Measurements from ENCODE around the gene PIGH.
"Not testable (repeated sequence)": the region's sequence is repeated elsewhere in the genome, so short reads cannot be mapped to it uniquely, and the experiment has no call there.

PIGH gene

DNA sequence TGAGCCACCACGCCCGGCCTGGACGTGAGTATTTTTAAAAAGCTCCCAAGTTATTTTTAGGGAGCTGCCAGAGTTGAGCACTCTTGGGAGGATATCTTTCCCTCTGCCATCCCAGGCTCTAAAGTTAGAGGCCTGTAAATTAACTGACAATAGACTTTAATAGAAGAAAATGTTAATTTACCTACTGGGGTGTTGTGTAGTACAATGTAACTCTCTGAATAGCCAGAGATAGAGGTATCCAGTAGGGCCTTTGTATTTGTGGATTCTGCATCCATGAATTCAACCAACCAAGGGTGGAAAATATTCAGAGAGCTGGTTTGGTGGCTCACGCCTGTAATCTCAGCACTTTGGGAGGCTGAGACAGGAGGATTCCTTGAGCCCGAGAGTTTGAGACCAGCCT is 7.6 kb upstream of the PIGH start:
- no peak for DNase-seq

DNA sequence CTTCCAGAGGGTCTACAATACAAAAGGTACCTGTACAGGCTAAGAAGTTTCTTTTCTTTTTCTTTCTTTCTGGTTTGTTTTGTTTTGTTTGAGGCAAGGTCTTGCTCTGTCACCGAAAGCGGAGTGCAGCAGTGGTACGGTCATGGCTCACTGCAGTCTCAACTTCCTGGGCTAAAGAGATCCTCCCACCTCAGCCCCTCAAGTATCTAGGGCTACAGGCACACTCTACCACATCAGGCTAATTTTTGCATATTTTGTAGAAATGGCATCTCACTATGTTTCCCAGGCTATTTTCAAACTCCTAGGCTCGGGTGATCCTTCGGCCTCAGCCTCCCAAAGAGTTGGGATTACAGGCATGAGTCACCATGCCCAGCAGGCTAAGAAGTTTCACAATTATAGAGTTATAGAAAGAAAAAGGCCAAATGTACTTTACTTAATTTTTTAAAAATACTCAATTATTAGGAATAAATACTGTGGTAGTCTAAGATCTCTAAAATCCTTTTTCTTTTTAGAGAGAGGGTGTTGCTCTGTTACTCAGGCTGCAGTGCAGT is 3.0 kb upstream of the PIGH start:
- DNase-seq: no peak

DNA sequence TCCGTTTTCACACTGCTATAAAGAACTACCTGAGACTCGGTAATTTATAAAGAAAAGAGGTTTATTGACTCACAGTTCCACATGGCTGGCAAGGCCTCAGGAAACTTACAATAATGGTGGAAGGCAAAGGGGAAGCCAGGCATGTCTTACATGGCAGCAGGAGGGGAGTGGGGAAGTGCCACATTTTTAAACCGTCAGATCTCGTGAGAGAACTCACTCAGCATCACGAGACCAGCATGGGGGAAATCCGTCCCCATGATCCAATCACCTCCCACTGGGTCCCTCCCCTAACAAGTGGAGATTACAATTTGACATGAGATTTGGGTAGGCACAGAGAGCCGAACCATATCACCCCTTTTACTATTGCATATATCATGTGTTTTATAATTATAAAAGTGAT is 2.0 kb upstream of the PIGH start:
- DNase-seq: no peak

DNA sequence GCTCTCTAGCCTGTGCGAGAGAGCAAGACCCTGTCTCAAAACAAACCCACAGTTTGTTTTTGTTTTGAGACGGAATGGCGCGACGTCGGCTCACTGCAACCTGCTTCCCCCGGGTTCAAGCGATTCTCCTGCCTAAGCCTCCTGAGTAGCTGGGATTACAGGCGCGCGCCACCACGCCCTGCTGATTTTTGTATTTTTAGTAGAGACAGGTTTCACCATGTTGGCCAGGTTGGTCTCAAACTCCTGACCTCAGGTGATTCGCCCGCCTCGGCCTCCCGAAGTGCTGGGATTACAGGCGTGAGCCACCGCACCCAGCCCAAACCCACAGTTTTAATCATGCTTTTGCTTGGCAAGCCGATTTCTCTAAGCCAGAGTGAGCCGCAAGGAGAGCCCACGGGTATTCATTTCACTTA is 500 bp upstream of the PIGH start:
- not testable (repeated sequence) for DNase-seq

DNA sequence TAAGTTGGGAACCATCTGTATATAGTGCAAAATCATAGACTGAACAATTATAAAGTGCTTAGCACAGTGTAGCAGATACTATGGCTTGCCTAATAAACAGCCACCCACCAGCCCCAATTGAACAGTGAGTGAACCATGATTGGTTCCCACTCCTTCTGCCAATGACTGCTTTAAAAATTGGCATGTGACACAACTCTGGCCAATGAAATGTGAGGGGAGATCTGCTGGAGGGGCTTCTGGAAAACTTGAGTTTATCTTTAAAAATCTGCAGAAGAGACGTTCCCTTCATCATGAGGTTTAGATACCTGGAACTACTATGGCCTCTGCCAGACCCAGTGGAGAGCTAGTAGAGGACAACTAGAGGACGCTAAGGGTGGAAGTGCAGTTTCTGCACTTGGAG is 4.7 kb downstream of the PIGH start:
- DNase-seq: no peak

DNA sequence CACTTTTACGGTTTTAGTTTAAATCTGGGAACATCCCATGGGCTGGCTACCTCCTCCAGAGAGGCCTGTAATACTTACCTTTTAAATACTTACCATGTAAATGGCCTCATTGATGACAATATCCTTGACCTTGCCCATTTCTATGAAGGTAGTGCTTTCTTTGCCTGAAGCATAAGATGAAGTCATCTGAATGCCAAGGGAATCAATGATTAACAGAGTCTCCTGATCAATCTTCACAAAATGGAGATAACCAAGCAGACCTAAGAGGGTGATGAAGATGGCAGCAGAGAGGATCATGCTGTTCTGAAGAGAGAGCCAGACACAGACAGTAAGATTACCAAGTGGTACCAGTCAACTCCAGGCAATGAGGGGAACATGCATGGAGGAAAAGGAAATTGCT is 6.4 kb downstream of the PIGH start:
- DNase-seq: not testable (repeated sequence)

DNA sequence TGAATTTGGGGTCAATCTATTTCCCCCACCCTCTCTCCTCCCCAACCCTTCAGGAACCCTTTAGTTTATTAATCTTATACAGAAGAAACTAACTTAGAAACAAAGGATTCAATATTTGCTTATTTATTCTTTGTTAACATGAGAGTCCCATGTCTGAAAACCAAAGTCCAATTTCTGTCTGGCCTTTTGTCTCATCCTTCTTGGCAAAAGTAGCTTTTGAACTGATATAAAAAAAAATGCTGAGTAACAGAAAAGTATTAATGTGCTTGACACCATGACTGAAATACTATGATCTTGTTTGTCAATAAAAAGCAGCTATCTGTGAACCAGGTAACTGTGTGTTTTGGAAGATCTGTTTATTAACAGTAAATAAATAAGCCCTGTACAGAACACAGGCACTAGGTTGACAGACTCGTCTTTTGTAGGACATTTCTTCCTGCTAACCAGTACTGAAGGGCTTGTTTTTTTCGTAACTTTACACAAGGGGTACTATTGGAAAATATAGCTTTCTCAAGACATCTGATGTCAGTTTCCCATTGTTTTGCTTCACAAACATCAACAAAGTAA is 10.8 kb downstream of the PIGH start:
- no peak for DNase-seq

DNA sequence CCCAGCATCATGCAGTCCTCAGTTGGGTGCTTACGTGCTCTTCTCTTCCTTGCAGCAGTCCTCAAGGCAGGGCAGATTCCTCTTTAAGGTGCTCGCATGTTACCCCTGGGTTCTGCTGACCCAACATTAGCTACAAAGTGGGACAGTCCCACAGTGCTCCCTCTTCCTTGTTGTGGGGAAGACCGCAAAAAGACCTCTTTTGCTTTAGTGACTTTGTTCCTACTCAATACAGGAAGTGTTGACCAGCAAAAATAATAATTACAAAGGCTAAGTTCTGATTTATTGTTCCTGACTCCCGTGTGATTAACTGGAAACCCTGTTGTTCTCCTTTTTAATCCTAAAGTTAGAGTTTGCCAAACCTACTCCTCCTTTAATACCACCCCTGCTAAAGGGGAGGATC is 13.7 kb downstream of the PIGH start:
- DNase-seq: no peak

DNA sequence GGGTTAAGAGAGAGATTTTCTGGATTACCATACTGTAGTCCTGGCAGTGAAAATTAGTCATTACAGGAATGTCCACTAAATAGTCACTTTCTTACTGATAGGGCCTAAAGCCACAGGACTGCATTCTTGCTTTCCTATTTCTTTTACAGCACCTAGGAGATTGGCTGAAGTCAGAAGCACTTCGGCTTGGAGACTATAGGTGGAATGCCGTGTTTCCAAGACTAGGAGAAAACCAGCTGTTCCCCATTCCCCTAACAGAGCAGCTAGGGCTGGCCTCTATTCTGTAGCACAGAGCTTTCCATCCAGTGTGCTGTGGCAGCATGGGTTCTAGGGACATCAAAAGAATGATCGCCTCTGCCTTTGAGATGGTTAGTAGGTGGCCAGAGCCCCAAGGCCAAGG is 15.1 kb downstream of the PIGH start:
- no peak for DNase-seq

DNA sequence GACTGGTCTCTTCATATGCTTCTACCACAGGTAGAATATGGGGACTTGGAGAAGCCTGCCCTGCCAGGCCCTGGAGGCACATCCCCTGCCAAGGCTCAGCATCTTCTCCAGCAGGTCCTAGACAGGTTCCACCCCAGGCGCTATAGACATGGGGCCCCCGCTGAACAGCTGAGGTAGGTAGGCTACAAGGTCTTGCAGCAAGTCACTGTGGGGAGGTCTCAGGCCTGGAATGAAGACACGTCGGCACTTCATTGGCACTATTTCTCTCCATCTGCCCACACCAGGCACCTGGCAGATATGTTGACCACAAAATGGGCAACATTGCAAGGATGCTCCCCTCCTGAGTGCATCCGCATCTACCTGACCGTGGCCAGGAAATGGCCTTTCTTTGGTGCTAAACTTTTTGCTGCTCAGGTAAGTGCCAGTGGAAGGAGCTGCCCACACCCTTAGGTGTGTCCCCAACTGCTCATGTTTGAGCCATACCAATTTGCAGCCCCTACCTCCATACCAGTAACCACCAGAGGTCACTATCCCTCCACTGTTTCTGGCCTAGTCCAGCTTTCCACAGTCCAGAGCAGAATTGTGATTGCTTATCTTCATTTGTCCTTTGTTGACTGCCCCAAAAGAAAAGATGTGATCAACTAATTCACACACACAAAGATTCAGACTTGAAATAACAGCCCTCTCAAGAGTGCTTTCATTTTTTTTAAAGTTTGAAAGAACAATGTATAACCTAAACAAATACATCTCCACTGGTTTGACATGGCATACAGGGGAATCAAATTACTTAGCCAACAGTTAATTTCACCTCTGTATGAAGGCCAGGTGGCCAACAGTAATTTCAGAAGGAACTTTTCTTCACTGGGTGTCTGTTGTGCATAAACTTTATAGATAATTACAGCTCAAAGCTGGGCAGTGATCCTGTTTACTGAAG is 16.1 kb downstream of the PIGH start:
- no peak for DNase-seq

DNA sequence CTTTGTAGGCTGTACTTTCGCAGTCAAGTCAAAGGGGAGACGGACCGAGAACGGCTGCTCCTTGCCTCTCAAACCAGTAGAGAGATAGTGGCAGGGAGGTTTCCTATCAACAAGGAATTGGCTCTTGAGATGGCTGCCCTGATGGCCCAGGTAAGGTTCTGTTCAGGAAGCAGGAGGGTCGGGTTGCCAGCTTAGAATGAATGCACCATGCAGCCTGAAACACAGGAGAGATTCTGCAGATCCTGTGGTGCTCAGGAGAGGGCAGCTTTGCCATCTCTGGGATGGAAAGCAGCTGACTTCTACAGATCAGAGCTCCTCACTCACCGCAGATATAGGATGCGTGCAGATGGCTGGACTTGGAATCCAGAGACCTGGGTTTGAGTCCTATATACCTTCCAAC is 18.0 kb downstream of the PIGH start:
- DNase-seq: no peak

DNA sequence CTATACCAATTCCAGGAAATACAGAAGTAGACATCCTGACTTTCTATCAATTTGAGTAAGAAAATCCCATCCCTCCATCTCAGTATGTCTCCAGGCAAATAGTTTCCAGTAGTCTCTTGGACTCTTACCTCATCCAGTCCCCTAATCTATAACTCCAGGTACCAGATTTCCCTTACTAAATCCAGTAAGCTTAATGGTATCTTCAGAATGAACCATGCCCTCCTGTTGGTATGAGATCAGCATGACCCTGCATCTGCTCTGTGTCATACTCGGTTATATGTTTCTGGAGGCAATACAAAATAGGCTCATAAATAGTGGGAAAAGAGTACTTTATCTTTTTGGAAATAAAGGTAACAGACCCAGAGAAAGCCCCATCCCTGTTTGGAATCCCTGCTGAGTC is 18.4 kb downstream of the PIGH start:
- DNase-seq: no peak

DNA sequence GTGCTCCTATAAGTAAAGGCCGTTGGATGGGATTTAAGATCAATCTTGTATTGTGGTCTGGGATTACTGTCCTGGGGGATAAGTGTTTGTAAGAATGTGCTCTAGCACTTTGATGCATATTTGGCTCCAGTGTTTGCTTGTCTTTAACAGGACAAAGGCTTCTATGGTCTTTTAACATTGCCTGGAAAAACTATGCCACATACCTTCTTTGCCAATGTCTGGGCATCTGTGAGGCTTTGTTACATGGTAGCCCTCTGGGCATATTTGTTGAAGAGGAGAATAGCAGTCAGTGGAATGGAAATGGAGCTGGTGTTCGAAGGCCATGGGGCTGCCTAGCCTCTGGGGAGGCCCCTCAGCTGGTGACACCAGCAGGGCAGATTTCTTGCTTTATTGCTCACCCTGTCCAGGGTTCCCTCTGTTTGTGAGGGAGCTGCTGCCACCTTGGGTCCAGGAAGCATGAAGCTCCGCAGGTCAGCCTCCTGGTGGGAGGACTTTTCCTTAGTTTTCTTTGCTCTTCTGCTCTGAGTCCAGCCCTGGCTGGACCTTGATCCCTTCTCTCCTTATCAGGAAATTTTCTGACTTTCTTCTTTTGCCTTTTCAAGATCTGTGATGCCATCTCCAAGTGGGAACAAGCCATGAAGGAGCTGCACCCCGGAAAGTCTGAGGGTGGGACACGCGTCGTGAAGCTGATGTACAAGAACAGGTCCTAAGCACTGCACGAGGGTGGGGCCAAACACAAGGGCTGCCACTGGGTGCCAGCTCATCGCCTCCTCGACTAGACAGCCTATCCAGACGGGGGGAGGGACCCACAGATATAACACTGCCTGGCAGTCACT is 19.5 kb downstream of the PIGH start:
- DNase-seq: no peak

DNA sequence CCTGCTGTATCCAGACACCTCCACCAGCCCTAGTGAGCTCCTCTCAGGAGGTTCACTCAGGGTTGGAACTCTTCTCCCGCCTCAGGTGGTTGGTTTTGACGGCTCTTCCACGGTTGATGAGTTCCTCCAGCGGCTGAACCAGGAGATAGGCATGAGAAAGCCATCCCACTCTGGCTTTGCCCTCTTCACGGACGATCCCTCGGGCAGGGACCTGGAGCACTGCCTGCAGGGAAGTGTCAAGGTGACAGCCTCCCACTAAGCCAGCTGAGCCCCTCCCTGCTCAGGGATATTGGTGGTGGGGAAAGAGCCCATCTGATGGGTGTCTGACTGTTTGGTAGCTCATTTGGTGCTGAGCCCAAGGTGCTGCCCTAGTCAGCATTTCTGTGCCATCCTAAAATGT is 20.4 kb downstream of the PIGH start:
- DNase-seq: no peak

DNA sequence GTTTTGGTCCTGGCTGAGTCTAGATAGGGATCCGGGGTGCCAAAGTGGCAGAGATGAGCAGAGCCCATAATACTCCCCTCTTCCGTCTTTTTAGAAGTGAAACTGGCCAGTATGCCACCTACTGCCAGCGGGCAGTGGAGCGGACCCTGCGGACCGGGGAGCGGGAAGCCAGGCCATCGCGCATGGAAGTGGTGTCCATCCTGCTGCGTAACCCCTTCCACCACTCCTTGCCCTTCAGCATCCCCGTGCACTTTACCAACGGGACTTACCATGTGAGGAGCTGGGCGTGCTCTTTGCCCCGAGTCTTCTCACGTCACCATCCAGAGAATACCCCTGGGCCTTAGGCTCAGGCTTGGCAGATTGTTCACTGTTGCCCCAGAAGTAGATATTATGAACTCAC is 21.0 kb downstream of the PIGH start:
- DNase-seq: no peak

DNA sequence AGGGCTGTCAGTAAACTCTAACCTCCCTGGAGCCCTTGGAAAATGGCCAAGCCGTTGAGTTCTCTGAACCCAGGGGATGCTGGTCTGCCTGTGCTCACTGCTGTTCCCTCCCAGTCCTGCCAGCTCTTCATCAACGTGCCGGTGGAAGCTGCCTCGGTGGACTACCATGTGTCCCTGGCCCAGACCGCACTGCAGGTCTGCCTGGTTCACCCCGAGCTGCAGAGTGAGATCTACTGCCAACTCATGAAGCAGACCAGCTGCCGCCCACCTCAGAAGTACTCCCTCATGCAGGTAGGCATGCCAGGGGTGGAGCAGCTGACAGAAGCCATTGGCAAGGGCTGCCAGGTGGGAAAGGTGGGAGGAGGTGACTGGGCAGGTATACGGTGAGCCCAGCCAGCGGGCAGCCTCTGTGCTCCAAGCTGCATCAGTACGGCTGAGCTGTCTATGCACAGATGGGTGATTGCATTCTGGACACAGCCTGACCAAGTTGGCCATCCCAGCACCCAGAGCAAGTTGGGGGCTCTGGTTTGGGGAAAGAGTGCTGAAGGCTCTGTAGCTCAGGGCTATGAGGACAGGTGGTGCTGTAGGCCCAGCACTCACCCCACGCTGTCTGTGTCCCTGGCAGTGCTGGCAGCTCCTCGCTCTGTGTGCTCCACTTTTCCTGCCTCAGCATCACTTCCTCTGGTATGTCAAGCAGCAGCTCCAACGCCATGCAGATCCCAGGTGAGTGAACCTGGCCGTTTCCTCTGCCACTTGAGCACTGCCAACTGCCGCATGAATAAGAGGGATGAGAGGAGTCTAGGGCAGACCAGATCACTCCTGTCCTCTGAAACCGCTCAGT is 21.9 kb downstream of the PIGH start:
- DNase-seq: no peak

DNA sequence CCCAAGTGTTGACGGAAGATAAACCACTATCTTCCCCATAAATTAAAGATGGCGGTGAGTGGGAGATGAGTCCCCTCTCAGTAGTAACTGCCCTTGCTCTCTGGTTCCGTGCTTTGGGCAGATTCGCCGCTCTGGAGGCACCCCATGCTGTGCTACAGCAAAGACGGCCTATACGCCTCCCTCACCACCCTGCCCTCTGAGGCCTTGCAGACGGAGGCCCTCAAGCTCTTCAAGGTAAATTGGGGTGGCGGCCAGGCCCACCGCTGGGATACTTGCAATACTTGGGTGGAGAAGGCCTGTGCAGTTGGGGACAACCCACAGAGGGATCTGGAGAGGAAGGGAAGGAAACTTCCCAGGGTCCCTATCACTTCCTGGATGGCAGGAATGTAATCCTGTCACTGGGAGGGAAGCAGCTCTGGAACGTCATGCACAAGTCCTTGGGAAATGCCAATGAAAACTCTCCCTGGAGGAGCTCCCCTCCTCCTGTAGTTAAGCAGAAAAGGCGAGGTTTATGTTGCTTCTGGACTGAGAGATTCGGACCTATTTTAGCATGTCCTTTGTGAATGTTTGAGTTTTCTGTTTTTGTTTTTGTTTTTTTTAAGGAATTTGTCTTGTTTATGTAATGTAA is 22.8 kb downstream of the PIGH start:
- DNase-seq: no peak

DNA sequence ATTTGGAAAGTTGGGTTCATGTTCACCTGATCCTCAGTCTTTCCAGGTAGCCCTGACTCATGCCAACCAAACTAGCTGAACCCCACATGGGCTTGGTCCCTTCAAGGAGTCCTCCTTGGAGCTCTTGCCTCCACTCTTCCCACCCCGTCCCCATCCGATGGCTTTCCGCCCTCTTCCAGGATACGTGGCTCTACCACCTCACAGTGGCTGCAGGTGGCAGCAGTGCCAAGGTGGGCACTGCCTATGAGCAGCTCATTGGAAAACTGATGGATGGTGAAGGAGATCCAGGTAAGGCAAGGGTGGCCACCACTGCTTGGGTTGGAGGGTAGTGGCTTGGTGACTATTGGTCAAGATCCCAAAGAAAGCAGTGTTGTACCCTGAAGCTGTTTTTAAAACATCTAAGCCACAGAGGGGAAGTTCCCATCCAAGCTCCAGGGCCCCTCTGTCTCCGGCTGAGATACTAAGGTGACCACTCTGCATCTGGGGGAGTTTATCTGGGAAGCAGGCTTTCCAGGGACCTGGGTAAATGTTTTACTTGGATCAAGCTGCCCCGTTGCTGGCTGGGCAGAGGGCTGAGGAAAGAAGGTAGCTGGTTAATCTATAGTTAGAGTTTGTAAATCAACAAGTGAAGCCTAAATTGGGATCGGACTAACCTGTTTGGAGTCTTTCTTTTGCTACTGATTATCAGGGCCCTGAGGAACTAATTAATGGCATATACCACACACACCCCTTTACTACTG is 23.7 kb downstream of the PIGH start:
- DNase-seq: no peak

DNA sequence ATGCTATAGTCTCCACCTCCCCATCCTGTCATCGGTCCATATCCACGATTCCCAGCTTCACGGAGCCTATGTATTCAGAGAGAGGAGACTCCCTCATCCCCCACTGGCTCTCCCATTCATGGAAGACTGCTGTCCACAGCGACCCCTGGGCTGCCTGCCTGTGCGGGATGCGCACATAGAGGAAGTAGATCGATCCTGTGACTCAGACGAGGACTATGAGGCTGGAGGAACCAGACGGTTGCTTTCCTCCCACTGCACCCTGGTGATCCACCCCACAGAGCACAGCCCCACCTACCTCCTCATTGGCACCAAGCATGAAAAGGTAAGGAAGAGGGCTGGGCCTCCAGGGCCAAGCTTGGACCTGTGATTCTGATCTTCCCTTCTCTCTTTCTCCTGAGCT is 24.4 kb downstream of the PIGH start:
- DNase-seq: no peak

DNA sequence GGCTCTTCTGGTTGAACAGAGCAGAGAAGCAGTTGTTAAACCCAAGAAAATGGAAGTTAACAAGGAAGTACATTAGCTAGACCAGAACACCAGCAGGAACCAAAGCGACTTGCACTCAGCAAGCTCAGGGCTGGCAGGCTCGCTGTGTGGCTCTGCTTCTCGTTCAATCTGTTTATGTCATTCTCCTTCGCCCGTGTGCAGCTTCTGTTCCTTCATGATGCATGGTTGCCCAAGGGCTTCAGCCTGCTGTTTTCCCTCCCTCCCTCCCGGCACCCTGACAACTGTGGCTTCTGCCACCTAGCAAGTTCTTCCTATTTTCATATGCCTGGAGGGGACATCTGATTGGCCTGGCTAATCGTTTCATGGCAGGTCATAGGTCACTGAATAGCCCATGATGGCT is 25.3 kb downstream of the PIGH start:
- no peak for DNase-seq

DNA sequence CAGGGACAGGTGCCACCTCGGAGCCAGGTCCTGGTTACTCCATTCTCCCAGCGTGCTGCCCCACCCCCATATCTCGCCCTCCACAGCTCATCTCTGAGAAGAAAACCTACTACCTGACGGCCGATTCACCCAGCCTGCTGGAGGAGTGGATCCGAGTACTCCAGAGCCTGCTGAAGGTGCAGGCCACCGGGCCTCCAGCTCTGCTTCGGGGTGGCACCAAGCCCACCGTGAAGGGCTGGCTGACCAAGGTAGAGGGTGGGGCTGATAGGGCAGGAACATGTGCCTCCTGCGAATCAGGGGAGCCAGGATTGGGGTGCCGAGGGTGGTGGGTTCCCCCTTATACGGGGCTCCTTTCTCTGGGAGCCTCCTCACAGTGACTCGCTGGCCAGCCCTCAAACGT is 25.9 kb downstream of the PIGH start:
- DNase-seq: no peak
